ENCODE data around the gene DESI2.

DNA sequence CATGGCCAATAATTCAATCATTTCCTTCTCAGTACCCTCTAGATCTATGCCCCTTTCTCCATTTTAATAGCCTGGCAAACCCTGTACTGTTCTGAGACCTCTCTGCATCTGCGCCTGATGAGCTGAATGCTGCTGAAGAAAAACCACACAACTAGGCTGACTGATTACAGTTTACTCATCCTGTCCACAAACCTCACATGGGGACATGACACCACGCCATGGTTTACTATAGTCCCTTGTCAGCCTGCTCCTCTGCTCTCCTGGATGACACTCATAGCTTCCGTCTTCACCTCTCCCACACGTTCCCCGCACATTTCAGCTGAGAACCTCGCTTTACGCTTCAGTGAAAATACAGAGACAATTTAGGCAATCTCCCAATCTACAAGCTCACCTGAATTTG lies 59.7 kb downstream of the DESI2 start:
- TF ChIP-seq POLR2A (IDR thresholded peaks at IDR 0.05; ENCODE audit: low read depth, low read length) (no peak), POLR2AphosphoS5 (IDR thresholded peaks at IDR 0.05; ENCODE audit: low read depth, low read length) (no peak), TAF1 (IDR thresholded peaks at IDR 0.05; ENCODE audit: borderline replicate concordance, low read depth, low read length) (no peak)

All from GM12892 (cell line).